Adrenal gland (tissue), 12 donors: Measurements from ENCODE around the gene ZDHHC4. TPM values are rescaled to one million over a fixed set of nuclear protein-coding genes. Genes with fewer than 3 reads are reported as not detected.

ENCODE experiments used
- DNase-seq, 7 donors: peaks; one replicate each; pipeline ENCODE4 v3.0.0-alpha.2; 2019 to 2020
- H3K27ac ChIP-seq, 5 donors: fragments of 200-600 bp; sonication (generic) in 4 of 5; 1 replicate in 3 of 5; 2 replicates in 2 of 5; pipeline versions ENCODE4 v1.5.1 to v1.8.0; 2016 to 2020; ENCODE audit warnings: mild to moderate bottlenecking in 1 of 5
- H3K27me3 ChIP-seq: fragments of 200-600 bp; 2 replicates; pipeline ENCODE4 v1.8.0; 2021
- H3K36me3 ChIP-seq, 2 donors: fragments of 200-600 bp; replicated peaks in 1 of 2; 1 replicate in 1 of 2; 2 replicates in 1 of 2; pipeline versions ENCODE4 v1.5.1 to v1.8.0; 2018 to 2022
- H3K4me1 ChIP-seq, 2 donors: fragments of 200-600 bp; replicated peaks in 1 of 2; 1 replicate in 1 of 2; 2 replicates in 1 of 2; pipeline versions ENCODE4 v1.5.1 to v1.8.0; 2018 to 2021
- H3K4me3 ChIP-seq, 4 donors: fragments of 200-600 bp; sonication (generic) in 3 of 4; one replicate each; pipeline ENCODE4 v1.5.1; 2016 to 2018
- H3K9me3 ChIP-seq, 3 donors: fragments of 200-600 bp; sonication (generic) in 1 of 3; replicated peaks in 1 of 3; 1 replicate in 2 of 3; 2 replicates in 1 of 3; pipeline versions ENCODE4 v1.5.1 to v1.8.0; 2016 to 2021
- CTCF ChIP-seq, 6 experiments: fragments of 450-650 bp in 4 of 6; fragments of 200-600 bp in 2 of 6; sonication (generic) in 1 of 6; IDR thresholded peaks; 1 replicate in 5 of 6; 2 replicates in 1 of 6; pipeline versions ENCODE4 v1.5.1 to v1.8.0; 2016 to 2021; ENCODE audit warnings: antibody characterized with exemption in 6 of 6, mild to moderate bottlenecking in 2 of 6, moderate library complexity in 1 of 6
- POLR2A ChIP-seq, 2 donors: fragments of 450-650 bp; IDR thresholded peaks; one replicate each; pipeline ENCODE4 v1.6.1; 2017; ENCODE audit warnings: antibody characterized with exemption in 2 of 2, mild to moderate bottlenecking in 2 of 2, moderate library complexity in 1 of 2
- whole genome bisulfite sequencing, 4 donors: extraction: QIAGEN DNeasy Blood & Tissue Kit in 2 of 4; methylation state at CpG; one replicate each; pipeline versions ENCODE4 v1.1.5 to v1.1.7; 2013 to 2017; 5-methylcytosine and 5-hydroxymethylcytosine counted together
- intact Hi-C, 2 donors: fragments of 100-400 bp; cut with DNase I; formaldehyde crosslinking; loops; one replicate each; pipeline versions ENCODE4 v1.14.1 to v1.15.0; 2022 to 2023
- polyA plus RNA-seq, 3 donors: library from polyadenylated mRNA; stranded (reverse); fragments of 200-250 nt in 2 of 3; fragments of 350-450 nt in 1 of 3; fragmentation: Illumina TruSeq in 1 of 3; extraction: RNeasy Lipid Tissue Mini Kit (QIAGEN cat#74804) in 1 of 3; gene quantifications; one replicate each; pipeline ENCODE4 v1.2.3, GENCODE V29; 2013 to 2014
- total RNA-seq, 9 donors: library from RNA; depleted of rRNA in 4 of 9; stranded (reverse); fragments of >200 nt in 4 of 9; fragments of 120-200 nt in 1 of 9; fragmentation: NEBNext Ultra II Directional in 1 of 9; extraction: Animal tissue kit (Norgen Biotek cat#: 25700) in 1 of 9; gene quantifications; one replicate each; pipeline versions ENCODE4 v1.1.0 to v1.2.4, GENCODE V29; 2013 to 2023
- donor health status: healthy with polysubstance abuse.
- donor health status: Bipolar disorder and iron deficiency.
- donor health status: DM: yes; HTN: yes; CAD: no.
- donor health status: DM: no; HTN: no; CAD: no.
- donor health status: DM: no; HTN: no; CAD: no.
- donor health status: DM: yes; HTN: yes; CAD: no.

The ZDHHC4 gene
- total and polyA plus RNA-seq, 12 donors, result 38.5 to 115 (median 70.4) TPM

DNA sequence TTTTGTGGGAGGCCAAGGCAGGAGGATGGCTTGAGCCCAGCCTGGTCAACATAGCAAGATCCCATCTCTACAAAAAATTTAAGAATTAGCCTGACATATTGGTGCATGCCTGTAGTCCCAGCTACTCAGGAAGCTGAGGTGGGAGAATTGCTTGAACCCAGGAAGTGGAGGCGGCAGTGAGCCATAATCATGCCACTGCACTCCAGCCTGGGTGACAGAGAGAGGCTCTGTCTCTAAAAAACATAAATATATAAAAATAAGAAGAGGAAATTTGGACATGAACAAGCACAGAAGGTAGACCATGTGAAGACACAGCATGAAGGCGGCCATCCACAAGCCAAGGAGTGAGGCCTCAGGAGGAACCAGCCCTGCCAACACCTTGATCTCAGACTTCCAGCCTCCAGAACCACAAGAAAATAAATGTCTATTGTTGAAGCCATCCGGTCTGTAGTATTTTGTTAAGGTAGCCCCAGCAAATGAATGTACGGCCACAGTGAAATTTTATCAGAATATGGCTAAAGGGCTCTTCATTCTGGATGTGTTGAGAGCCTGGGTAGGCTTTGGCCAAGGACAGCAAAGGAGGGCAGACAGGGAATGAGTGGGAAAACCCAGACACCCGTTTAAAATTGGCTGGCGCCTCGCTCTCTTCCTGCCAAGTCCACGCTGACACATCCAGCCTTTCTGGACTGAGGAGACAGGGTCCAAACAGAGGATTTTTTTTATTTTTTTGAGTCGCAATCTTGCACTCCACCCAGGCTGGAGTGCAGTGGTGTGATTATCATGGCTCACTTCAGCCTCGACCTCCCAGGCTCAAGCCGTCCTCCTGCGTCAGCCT is 13.1 kb upstream of the ZDHHC4 start:
- 73 to 85% (median 81%) methylated on average over 8 to 12 of the region's 12 CpGs for WGBS, 4 donors
- Histone ChIP-seq H3K36me3 (no peaks in the 10 kb centered on the region), H3K4me3 (no peak overlapping the region), H3K27me3 (no peaks in the 10 kb centered on the region), H3K27ac (no peak overlapping the region), H3K4me1 (no peaks in the 10 kb centered on the region), H3K9me3 (no peaks in the 10 kb centered on the region)
- intact Hi-C loops, result no loop called here
- no peak for DNase-seq
- no peak for TF ChIP-seq CTCF (IDR thresholded peaks at IDR 0.05)
- TF ChIP-seq POLR2A (IDR thresholded peaks at IDR 0.05), result no peak

DNA sequence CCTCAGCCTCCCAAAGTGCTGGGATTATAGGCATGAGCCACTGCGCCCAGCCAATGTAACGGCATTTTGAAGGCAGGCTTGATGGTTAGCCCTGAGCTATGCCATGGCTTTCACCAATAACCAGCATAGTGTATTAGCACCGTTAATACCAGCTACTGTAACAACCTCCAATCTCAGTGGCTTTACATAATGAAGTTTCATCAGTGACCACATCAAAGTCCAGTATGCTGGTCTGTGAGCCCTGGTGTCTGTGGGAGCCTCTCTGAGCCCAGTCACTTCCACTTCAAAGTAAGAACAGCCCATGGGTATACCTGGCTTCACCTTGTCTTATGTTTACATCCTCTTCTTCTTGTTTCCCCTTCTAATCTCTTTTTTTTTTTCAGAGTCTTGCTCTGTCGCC is 11.6 kb upstream of the ZDHHC4 start:
- H3K27me3 ChIP-seq, result no peaks in the 10 kb centered on the region
- WGBS, 4 donors, result 75 to 89% (median 86%) methylated on average over 4 of the region's 4 CpGs
- H3K9me3 ChIP-seq, result no peaks in the 10 kb centered on the region
- H3K4me1 ChIP-seq, result no peaks in the 10 kb centered on the region
- no peak overlapping the region for H3K27ac ChIP-seq
- intact Hi-C loops, result no loop called here
- no peaks in the 10 kb centered on the region for H3K36me3 ChIP-seq
- TF ChIP-seq POLR2A (IDR thresholded peaks at IDR 0.05) (no peak), CTCF (IDR thresholded peaks at IDR 0.05) (no peak)
- H3K4me3 ChIP-seq, result no peak overlapping the region
- no peak for DNase-seq

DNA sequence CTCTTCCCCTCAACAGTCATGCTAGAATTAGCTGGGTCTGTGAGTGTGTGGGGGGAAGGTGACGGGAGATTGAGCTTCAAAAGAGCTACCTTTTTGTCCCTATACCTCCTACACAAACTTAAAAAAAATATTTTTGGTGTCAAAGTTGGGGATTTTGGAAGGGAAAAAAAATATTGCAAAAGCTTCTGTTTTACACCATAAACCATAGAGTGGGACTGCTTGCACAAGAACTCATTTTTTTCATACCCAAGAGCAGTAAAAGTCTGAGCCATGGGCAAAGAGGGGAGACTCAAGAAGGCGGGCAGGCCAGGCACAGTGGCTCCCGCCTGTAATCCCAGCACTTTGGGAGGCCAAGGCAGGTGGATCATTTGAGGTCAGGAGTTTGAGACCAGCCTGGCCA is 9.4 kb upstream of the ZDHHC4 start:
- intact Hi-C loops, result no loop called here
- Histone ChIP-seq H3K4me3 (no peak overlapping the region), H3K27ac (no peak overlapping the region), H3K4me1 (no peaks in the 10 kb centered on the region), H3K27me3 (no peaks in the 10 kb centered on the region), H3K36me3 (no peaks in the 10 kb centered on the region), H3K9me3 (no peaks in the 10 kb centered on the region)
- TF ChIP-seq POLR2A (IDR thresholded peaks at IDR 0.05) (no peak), CTCF (IDR thresholded peaks at IDR 0.05) (no peak)
- whole genome bisulfite sequencing, 4 donors, result 68 to 86% (median 78%) methylated on average over 3 of the region's 3 CpGs
- DNase-seq, result no peak

DNA sequence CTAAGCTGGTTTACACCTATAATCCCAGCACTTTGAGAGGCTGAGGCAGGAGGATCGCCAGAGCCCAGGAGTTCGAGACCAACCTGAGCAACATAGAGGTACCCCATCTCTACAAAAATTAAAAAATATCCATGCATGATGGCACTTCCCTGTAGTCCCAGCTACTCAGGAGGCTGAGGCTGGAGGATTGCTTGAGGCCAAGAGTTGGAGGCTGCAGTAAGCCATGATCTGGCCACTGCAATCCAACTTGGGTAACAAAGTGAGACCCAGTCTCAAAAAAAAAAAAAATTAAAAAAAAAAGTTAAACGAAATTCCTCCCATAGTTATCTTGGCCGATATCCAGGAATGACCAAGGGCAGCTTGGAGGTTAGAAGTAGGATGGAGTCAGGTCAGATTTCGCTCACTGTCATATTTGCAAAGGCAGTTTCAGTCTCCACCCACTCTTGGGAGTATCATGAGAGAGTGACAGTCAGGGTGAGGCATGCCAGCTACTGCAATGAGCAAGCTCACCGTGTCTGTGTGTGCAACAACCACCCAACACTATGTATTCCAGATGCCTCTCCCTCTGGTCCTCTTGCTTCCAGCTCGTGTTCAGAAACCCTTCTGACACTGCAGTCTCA is 6.0 kb upstream of the ZDHHC4 start:
- no peak overlapping the region for H3K27ac ChIP-seq
- 49 to 55% (median 53%) methylated on average over 7 of the region's 7 CpGs for WGBS, 4 donors
- intact Hi-C loops, result no loop called here
- no peaks in the 10 kb centered on the region for H3K36me3 ChIP-seq
- H3K4me3 ChIP-seq, result no peak overlapping the region
- DNase-seq, result no peak
- no peaks in the 10 kb centered on the region for H3K9me3 ChIP-seq
- TF ChIP-seq CTCF (IDR thresholded peaks at IDR 0.05), result no peak
- no peak for TF ChIP-seq POLR2A (IDR thresholded peaks at IDR 0.05)
- H3K27me3 ChIP-seq, result no peaks in the 10 kb centered on the region
- peaks cover 0 to 1% of the 10 kb centered on the region in 2 donors for H3K4me1 ChIP-seq
